ENCODE results near the gene LCORL.
"Not testable (repeated sequence)": the region's sequence is repeated elsewhere in the genome, so short reads cannot be mapped to it uniquely, and the experiment has no call there.

DNA sequence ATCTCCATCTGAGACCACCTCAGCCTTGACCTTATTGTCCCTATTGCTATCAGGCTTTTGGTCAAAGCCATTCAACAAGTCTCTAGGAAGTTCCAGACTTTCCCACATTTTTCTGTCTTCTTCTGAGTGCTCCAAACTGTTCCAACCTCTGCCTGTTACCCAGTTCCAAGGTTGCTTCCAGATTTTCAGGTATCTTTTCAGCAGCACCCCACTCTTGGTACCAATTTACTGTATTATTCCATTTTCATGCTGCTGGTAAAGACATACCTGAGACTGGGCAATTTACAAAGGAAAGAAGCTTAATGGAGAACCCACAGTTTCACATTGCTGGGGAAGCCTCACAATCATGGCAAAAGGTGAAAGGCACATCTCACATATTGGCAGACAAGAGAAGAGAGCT lies 159.6 kb downstream of the LCORL start:
- TF ChIP-seq, protein P1, sequence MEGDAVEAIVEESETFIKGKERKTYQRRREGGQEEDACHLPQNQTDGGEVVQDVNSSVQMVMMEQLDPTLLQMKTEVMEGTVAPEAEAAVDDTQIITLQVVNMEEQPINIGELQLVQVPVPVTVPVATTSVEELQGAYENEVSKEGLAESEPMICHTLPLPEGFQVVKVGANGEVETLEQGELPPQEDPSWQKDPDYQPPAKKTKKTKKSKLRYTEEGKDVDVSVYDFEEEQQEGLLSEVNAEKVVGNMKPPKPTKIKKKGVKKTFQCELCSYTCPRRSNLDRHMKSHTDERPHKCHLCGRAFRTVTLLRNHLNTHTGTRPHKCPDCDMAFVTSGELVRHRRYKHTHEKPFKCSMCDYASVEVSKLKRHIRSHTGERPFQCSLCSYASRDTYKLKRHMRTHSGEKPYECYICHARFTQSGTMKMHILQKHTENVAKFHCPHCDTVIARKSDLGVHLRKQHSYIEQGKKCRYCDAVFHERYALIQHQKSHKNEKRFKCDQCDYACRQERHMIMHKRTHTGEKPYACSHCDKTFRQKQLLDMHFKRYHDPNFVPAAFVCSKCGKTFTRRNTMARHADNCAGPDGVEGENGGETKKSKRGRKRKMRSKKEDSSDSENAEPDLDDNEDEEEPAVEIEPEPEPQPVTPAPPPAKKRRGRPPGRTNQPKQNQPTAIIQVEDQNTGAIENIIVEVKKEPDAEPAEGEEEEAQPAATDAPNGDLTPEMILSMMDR (IDR thresholded peaks at IDR 0.05) = not testable (repeated sequence)
- TF ChIP-seq POLR2A (IDR thresholded peaks at IDR 0.05) = not testable (repeated sequence)
